GM19025 (cell line): ENCODE measurements around the gene WNK2.
"Not testable (repeated sequence)": the region's sequence is repeated elsewhere in the genome, so short reads cannot be mapped to it uniquely, and the experiment has no call there.

Experiments used
- ATAC-seq: cut with Tn5 transposase; IDR thresholded peaks from one replicate; pipeline ENCODE4 v1.9.1; 2021; ENCODE audit warnings: mild to moderate bottlenecking, low read depth, moderate library complexity; ENCODE audit not compliant: unreplicated experiment

WNK2 gene

GRCh38 chr9:93319301-93319991 is 135.5 kb downstream of the WNK2 start:
- no peak for ATAC-seq

- ATAC-seq = no peak
These were observed 136.1 kb downstream of the WNK2 start for GRCh38 chr9:93319992-93320500.

- ATAC-seq = no peak
These were observed 136.8 kb downstream of the WNK2 start for GRCh38 chr9:93320591-93321219.

- no peak for ATAC-seq
These were observed 137.3 kb downstream of the WNK2 start for GRCh38 chr9:93321220-93321610.

- ATAC-seq = not testable (repeated sequence)
These were observed 139.6 kb downstream of the WNK2 start for GRCh38 chr9:93323446-93323954.

- no peak for ATAC-seq
These were observed 140.4 kb downstream of the WNK2 start for GRCh38 chr9:93324191-93324834.

GRCh38 chr9:93325307-93326035 is 141.5 kb downstream of the WNK2 start:
- ATAC-seq = no peak

GRCh38 chr9:93326056-93326455 is 142.1 kb downstream of the WNK2 start:
- no peak for ATAC-seq

GRCh38 chr9:93326654-93327053 is 142.7 kb downstream of the WNK2 start:
- ATAC-seq = no peak

- ATAC-seq = no peak
These were observed 145.8 kb downstream of the WNK2 start for GRCh38 chr9:93329629-93330280.

GRCh38 chr9:93332317-93332716 is 148.4 kb downstream of the WNK2 start:
- no peak for ATAC-seq

GRCh38 chr9:93336720-93337119 is 152.8 kb downstream of the WNK2 start:
- no peak for ATAC-seq

GRCh38 chr9:93338196-93338595 is 154.3 kb downstream of the WNK2 start:
- not testable (repeated sequence) for ATAC-seq

GRCh38 chr9:93340091-93340490 is 156.2 kb downstream of the WNK2 start:
- no peak for ATAC-seq

GRCh38 chr9:93341820-93342219 is 157.9 kb downstream of the WNK2 start:
- not testable (repeated sequence) for ATAC-seq

- not testable (repeated sequence) for ATAC-seq
These were observed 158.5 kb downstream of the WNK2 start for GRCh38 chr9:93342428-93342827.

GRCh38 chr9:93343663-93344062 is 159.7 kb downstream of the WNK2 start:
- ATAC-seq = no peak

GRCh38 chr9:93345643-93346230 is 161.8 kb downstream of the WNK2 start:
- ATAC-seq = no peak

- ATAC-seq = no peak
These were observed 162.5 kb downstream of the WNK2 start for GRCh38 chr9:93346231-93347112.
